ENCODE measurements around the gene HAGH.
A peak's percentile ranks its signal among the peaks of the same experiment; 100 is the strongest.

The HAGH gene

DNA sequence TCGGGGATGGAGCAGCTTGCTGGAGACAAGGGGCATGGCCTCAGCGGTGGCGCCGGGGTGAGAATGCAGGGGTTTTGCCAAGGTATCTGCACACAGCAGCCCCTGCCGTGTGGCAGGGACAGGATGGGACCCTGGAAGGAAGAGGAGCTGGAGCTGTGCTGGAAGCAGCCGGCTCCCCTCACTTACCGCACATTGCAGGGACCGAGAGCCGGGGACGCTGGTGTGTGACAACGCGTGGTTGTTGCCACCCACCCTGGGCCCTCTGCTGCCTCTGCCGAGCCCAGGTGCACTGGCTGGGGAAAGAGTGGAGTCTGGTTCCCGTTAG lies 40.8 kb downstream of the HAGH start:
- no peak for DNase-seq

DNA sequence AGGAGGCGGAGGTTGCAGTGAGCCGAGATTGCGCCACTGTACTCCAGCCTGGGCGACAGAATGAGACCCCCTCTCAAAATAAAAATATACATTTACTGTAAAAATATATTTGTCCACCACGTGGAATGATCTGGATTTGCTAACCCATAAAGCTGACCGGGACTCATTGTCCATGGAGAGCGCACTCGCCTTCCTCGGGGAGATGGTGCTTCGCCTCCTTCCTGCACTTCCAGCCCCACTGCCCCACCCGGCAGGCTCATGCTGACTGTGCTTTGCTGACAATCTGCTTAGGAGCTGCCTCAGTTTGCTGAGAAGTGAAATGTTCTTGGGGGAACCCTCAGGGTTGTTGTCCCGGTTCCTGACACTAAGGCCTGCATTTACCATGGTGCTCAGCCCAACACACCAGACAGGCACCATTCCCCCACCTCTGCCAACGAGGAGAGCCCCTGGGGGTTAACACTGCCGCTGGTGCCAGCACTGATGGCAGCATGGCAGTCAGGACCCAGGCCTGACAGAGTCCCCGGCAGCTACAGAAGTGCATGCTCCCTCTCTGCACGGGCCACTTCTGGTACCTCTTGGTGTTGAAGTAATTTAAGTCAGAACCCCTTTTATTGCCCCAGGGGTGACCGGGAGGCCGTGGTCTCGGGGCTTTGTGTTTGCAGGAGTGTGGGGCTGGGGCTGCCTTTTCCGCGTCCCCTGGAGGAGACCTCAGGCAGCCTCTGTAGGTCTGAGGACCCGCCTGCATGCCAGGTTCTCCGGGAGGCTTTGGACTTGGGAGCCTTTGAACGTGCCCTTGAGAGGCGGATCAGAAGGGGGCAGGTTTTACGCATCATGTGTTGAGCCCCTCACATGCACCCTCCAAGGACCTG lies 41.4 kb downstream of the HAGH start:
- no peak for DNase-seq

DNA sequence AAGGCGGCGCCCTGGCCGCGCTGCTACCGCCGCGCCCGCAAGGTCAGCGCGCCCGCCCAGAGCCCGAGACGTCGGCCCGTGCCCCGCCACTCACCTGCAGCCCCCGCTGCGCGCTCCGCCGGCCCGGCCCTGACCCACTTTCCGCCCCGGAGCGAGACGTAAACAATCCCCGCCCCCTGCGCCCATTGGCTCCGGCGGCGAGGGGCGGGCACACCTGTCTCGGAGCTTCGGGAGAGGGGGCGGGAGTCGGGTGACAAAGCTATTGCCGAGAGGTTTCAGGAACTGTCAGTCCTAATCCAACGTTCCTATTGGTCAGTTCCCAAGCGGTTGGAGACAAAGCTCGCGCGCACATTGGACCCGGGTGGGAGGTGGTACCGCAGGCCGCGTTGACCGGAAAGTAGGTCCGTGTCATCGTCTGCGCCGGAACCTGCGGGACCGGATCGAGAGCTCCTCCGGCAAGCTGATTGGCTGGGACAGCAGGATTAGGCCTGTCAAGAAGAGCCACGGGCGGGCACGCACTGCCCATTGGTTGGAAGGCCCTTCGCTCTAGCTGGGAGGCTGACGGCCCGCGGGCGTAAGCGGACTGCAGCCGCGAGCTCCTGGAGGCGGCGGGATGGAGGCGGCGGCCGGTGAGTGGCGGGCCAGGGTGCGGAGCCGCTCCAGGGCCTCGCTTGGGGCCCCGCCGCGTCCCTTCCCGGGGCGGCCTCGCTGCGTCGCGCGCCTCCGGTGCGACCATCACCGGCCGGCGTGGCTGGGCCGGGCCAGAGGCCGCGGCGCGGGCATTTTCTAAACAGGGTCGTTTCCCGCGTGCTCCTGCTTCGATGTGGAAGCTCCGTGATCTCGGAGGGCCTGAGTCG lies 44.0 kb downstream of the HAGH start, which contains the start of the genes NUBP2 and SPSB3:
Gene NUBP2, plus strand, starts transcription at position 553 of the 857 bp plus-strand sequence. Its CDS starts 61 bp downstream, at position 614.
Gene SPSB3, minus strand, starts transcription at position 164 of the 857 bp plus-strand sequence. CDS start 1,088 bp downstream, outside the sequence.
- peak; percentile 100 for DNase-seq

DNA sequence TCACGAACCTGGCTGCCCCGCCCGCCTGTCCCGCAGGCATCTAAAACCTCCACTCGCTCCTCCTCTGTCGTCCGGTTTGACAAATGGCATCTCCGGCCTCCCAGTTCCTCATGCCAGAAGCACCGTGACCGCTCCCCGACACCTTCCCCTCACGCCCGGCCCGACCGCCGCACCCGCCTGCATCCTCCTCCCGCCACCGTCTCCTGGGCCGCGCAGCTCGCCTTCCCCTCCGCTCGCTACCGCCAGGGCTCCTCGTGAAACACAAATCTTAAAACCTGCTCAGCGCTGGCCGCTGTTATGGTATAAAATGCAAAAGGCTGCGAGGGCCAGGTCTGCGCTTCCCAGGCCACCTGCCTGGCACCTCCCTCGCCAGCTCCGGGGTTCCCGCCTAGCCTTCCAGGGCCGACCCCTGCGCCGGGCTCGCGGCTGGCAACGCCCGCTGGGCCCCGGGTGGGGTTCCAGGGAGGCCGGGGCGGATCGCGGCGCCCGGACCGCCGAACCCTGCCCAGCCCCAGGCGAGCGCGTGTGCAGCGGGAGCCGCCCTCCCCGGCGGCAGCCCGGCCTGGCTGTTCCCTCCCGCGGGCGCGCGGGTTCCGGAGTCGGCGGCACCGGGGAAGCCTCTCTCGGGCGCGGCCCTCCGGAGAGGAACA lies 44.7 kb downstream of the HAGH start:
- DNase-seq: peak; percentile 23

DNA sequence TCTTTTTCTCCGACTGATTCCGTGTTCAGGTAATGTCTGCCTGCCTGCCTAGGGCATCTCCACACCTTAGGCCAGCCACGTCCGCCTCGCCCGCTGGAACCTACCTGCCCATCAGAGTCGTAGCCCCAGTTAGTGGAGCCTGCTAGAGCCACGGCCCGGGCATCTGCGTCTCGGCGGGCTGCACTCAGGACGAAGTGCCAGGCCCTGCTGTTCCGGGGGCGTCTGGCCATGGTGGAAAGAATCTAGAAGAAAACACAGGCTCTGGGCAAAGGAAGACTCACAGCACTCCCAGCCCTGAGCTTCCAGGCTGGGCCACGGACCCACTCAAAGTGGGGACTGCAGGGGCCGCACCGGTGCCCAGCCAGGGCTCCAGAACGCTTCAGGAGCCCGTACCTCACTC lies 45.4 kb downstream of the HAGH start:
- no peak for DNase-seq

DNA sequence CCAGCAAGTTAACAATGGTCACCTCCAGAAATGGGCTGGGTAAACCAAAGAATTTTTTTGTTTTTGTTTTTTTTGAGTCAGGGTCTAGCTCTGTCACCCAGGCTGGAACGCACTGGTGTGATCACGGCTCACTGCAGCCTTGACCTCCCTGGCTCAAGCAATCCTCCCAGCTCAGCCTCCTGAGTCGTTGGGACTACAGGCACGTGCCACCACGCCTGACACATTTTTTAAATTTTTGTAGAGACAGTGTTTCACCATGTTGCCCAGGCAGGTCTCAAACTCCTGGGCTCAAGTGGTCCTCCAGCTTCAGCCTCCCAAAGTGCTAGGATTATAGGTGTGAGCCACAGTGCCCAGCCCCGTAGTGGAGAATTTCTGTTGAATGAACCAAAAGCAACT lies 46.0 kb downstream of the HAGH start:
- DNase-seq: no peak

DNA sequence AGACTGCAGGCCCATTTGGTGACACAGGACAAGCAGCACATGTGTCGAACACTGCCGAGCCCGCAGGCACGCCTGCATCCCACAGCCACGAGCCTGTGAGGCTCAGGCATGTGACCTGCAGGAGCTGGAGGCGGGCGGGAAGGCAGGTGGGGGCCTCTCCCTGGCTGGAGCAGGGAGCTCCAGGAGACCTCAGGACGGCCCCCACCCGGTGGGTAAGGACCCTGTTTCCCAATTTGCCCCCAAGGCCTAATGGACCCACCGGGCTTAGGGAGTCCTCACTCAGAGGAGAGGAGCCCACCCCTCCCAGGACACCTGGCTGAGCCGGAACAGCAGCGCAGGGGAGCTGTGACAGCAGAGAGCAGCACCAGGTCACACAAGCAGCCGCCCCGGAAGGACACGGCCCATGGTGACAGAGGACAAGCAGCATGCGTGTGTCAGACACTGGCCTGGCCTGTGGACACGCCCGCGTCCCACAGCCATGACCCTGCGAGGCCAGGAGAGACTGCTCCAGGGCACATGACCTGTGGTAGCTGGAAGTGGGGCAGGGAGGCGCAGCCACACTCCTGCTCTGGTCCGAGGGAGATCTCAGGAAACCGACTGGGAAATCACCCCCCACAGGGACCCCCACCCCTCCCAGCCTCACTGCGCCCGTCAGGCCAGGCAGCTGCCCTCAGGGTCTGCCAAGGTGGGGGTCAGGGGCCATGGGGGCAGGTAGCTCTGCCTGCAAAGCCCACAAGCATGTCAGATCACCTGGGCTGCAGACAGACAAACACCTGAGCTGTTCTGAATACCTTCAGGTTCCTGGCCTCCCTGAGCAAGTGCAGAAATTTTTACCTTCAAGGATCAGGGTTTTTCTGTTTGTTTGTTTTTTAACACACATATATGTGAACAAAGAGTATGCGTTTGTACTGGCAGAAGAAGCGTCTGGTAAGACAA lies 46.6 kb downstream of the HAGH start:
- no peak for DNase-seq

DNA sequence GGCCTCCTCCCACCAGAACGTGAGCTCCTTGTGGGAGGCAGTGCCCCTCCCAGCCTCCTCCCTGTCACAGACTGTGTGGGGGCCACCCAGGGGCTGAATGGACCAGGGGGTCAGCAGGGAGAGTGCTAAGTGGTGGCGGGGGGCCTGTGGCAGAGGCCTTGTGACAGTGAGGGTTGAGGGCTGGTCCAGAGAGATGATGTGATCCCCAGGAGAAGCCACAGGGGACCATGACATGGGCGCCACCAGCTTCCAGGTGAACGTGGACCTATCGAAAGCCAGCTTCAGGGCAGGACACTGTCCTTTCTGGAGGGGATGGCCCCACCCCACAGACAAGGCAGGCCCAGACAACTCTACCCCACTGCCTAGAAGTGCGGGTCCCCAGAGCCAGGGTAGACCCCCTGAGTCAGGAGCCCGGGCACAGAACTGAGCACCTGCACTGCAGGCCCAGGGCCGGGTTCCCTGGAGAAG lies 47.4 kb downstream of the HAGH start:
- no peak for DNase-seq

DNA sequence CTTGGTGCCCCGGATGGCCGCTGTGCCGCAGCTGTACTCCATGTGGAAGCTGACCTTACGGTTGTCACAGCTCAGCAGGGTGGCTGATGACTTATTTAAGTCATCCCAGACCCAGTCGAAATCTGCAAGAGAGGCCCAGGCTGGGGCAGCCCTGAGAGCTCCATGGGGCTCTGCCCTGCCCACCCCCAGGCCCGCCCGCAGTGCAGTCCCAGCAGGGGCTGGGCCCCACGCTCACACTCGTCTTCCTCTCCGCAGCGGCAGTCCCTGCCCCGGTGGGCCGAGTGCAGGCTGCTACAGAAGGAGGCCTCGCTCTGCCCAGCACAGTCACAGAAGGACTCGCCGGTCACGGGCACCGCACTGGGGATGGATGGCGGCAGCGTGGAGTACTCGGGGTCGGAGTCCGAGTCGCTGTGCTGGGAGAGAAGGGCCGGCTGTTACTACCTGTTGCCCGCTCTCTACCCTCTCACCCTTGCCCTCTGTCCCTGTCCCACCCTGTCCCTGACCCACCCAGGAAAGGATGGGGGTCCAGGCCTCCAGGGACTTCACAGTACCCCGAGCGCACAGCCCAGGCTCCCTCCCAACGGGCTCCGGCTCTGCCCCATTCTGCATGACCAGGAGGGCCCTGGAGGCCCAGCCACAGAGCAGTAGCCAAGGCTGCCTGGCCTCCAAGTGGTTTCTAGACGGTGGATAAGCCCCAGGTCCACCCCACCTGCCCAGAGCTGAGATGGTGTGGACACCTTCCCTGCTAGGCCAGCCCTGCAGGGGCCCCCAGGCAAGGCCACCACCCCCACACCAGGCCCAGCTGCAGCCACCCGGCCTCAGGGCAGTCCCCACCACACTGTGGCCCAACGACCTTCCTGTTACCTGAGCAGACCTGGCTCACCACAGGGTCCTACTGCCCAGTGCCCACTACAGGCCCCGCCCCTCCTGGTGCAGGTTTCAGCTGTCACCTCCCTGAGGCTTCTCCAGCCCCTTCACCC lies 48.1 kb downstream of the HAGH start:
- DNase-seq: no peak

DNA sequence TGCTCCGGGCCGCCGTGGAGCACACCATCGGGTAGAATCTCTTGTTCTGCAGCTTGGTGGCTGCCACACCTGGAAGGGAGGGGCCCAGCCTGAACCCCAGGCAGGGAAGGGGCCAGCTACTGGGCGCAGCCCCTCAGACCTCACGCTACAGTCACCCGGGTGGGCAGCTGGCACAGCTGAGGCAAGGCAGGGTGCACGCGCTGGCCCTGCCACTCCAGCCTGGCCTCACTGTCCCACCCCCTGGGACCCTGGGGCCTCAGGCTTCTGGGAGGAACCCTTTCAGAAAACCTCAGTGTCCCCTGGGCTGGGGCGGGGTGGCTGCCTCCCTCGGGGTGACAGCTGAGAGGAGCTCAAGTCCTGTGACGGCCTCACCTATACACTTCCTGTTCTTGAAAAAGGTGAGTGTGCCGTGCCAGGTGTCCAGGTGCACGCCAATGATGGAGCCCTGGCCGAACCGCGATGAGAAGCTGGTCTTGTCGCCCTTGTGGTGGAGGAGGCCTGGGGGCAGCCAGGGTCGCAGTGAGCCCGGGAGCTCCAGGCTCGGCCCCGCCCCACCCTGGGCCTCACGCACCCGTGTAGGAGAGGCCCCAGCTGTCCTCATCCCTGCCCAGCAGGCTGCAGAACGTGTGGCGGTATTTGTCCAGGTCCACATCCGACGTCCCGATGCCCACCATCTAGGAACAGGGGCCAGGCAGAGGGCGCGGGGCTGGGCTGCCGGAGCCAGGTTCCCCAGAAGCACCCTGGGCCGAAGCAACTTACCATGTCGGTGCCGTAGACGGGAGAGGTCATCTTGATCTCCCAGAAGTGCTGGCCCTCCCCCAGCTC lies 49.0 kb downstream of the HAGH start:
- no peak for DNase-seq

DNA sequence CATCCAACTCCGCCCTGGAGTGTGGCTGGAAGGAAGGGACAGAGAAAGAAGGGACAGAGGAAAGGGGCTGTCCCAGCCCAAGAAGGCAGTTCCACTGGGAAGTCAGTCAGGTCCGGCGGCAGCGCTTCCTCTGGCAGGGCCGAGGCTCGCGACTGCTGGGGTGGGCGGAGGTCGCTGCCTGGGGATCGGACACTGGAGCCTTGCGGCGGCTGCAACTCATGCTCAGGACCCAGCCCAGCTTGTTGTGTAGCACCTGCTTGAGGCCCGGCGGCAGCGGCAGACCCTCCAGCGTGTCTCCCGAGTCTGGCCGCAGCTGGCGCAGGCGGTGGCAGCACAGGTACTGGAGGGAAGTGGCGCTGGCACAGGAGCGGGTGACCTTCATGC lies 49.6 kb downstream of the HAGH start:
- no peak for DNase-seq

DNA sequence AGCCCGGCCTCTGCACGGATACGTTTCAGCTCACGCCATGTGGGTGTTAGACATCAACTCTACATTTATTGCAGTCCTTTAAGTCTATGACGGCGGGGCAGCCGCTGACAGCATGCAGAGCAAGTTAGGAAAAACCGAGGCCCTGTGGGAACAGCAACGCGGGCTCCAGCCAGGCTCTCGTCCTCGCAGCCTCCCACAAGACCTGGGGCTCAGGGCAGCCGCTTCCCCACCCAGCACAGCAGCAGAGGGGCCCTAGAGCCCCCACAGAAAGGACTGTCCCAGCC lies 50.0 kb downstream of the HAGH start:
- DNase-seq: no peak

DNA sequence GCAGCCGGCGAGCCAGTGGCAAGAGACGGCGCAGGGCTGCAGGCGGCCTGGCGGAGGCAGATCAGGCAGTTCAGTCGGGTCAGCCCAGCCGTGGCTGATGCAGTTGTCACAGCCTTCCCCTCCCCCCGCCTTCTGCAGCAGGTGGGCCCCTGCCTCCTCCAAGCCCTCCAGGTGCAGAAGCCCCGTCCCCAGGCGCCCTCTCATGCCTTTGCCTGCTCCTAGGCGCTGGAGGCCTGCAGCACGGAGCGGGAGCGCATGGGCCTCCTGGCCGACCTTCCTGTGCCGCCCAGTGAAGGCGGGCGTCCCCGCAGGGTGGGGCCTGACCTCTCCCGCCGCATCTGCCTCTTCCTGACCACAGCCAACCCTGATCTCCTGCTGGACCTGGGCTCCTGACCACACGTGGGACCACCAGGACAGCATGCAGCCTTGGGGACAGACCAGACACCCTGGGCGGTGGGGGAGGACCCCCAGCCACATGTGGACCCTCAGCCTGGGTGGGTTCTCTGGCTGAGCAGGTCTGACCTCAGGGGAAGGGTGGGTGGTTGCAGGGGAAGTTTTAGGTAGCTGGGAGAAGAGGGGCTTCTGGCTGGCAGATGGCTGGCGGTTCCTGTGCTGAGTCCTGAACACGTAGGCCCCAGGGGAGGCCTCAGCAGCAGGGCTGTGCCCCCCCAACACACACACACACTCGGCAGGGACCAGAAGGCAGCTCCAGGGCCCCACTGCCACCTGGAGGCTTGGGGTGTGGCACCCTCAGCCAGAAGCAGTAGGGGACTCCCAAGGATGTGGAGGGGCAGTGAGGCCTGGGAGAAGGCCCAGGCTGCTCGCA lies 50.6 kb downstream of the HAGH start:
- DNase-seq: no peak

DNA sequence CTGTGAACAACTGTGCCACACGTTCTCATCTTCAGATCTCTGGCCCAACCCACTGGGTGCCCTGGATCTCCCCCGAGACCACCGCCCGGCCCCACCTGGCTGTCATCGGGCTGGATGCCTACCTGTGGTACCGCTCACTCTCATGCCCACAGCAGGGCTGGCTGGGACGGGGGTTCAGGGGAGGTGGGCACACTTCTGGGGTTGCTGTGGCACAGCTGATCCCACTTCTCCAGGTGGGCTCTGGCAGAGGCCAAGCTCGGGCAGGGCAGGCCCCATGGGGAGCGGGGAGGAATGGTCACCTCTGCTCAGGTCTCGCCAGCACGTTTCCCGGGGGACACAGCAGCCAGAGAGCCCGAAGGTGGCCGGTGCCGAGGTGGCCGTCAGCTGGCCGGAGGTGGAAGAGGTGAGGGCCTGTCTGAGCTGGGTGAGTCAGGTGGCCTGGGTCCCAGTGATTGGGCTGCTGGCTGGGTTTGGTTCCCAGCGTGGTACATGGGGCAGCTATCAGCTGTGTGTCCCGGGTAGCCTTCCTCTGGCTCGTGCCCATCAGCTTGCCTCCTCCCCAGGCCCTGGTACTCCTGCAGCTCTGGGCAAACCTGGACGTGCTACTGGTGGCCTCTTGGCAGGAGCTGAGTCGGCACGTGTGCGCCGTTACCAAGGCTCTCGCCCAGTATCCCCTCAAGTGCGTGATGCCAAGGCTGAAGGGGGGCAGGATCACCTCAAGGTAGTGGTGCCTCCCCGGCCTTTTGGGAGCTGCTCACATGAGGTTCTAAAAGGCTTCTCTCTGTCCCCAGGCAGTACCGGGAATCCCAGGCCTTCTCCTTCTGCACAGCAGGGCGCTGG lies 51.4 kb downstream of the HAGH start:
- no peak for DNase-seq

DNA sequence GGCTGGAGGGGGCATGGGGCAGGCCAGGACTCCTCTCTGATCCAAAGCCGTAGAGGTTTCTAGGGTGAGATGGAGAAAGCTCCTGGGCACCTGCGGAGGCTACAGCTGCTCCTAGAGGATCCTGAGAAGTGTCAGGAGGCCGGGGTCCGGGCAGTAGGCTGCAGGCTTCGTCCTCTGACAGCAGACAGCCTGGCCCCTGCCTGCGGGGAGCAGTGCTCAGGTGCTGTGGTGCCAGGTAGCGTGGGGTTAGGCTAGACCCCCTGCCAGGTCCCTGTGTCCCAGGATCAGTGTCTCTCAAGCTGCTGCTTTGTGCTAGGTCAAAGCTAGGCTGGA lies 52.2 kb downstream of the HAGH start:
- no peak for DNase-seq

DNA sequence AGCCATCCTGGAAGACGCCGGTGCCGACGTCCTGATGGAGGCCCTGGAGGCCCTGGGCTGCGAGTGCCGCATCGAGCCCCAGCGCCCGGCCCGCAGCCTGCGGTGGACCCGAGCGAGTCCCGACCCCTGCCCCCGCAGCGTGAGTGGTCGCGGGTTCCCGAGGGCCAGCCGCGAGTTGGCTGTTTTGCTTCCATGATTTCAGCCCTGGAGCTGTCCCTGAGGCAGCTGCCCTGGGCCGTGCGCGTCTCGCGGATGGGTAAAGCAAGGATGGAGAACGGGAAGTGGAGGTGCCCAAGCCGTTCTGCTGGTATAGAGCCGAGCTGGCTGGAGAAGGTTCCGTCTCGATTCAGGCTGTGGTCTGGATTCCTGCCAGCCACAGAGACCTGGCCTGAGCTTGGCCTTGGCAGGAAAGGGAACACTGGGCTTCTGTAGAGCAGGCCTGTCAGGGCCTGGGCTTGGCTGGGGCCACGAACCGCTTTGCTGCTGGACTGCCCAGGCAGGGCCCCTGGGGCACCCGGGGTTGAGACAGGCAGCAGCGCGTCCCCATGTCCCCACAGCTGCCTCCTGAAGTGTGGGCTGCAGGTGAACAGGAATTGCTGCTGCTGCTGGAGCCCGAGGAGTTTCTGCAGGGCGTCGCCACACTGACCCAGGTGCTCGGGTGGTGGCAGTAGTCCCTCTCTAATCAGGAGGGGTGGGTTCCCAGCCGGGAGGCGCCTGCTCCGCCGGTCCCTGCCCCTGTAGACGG lies 52.8 kb downstream of the HAGH start:
- DNase-seq: no peak

DNA sequence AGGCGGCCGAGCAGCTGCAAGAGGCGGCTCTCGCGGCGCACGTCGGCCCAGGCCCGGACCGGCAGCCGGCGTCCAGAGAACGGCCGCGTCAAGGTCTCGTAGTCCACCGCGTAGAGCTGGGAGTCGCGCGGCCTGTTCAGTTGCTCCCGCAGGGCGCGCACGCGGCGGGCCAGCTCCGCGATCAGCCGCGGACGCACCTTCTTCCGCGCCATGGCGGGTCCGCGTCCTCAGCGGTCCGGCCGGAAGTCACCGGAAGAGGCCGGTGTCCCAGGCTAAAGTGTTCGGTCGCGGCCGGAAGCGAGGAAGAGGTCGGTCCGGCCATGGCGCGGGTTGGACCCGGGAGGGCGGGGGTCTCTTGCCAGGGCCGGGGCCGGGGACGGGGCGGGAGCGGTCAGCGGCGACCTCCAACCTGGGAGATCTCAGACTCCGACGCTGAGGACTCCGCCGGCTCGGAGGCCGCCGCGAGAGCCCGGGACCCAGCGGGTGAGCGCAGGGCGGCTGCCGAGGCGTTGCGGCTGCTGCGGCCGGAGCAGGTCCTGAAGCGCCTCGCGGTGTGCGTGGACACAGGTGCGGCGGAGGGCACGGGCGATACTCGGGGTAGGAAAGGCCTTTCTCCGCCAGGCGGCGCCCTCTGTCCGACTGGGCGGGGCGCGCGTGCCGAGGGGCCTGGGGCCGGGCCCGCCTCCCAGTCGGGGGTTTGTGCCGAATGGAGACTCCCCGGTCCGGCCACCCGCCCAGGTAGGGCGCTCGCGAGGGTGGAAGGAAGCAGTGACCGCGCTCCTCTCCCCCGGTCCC lies 53.5 kb downstream of the HAGH start, which contains the start of gene MRPS34:
Gene MRPS34, minus strand, starts transcription at position 227 of the 795 bp plus-strand sequence. Its CDS starts 15 bp downstream, at position 212.
- DNase-seq: peak; percentile 82

All from HCEC 1CT (cell line).